Heart left ventricle (tissue), 13 donors: ENCODE results near the gene DACT1.

ENCODE experiments used
- POLR2A ChIP-seq, 2 donors: fragments of 450-650 bp; IDR thresholded peaks; one replicate each; pipeline ENCODE4 v1.6.1; 2017; ENCODE audit warnings: antibody characterized with exemption in 2 of 2, mild to moderate bottlenecking in 2 of 2, moderate library complexity in 2 of 2
- TF ChIP-seq, protein P1 (sequence below), 12 donors: fragments of 200-600 bp; sonication (generic) in 4 of 12; IDR thresholded peaks; one replicate each; pipeline versions ENCODE4 v1.5.0 to v1.8.0; 2018 to 2022; ENCODE audit warnings: antibody characterized with exemption in 12 of 12, mild to moderate bottlenecking in 5 of 12
- donor health status: ischemic (EF 13 %, LVEDD 7.1; RV severe dilation, severe dysfunction).
- donor health status: DM: no; HTN: yes; CAD: no.
- donor health status: DM: no; HTN: no; CAD: no.
- donor health status: ischemic (EF 25% LVEDD 6.9; RV normal size, moderate dysfunction).
- donor health status: ischemic (EF 25% LVEDD 5.7; RV mildly dilated, moderate dysfunction).
- donor health status: ischemic (EF 35%, LVEDD 5.7; RV mildly dilated, moderate dysfunction).
- donor health status: nonischemic (EF 11% LVEDD 7.7; RV severe dilation, severe dysfunction).
- donor health status: DM: yes; HTN: yes; CAD: no.
- donor health status: PGD.
- donor health status: ischemic (EF 29% LVEDD 5.4; RV normal size, mild dysfunction).
- donor health status: nonischemic (EF 23%, LVEDD 6.1; RV moderate dilation, normal function).

DNA sequence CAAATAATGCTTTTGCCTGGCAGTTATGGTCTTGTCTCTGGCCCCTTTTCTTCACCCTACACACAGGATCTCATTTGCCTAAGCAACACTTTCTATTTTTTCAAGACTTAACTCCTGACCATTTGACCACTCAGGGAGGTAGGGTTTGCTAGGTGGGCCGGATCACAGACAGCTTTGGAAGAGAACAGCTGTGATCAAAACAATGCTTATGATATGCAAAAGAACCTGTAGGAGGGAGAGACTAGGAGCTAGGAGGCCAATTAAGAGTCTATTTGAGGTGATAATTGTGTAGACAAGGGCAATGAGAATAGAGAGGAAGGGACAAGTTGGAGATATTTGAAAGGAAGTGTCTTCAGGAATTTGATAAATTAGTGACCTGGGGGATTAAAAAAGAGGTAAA, 12.3 kb upstream of the DACT1 start:
- TF ChIP-seq, protein P1, sequence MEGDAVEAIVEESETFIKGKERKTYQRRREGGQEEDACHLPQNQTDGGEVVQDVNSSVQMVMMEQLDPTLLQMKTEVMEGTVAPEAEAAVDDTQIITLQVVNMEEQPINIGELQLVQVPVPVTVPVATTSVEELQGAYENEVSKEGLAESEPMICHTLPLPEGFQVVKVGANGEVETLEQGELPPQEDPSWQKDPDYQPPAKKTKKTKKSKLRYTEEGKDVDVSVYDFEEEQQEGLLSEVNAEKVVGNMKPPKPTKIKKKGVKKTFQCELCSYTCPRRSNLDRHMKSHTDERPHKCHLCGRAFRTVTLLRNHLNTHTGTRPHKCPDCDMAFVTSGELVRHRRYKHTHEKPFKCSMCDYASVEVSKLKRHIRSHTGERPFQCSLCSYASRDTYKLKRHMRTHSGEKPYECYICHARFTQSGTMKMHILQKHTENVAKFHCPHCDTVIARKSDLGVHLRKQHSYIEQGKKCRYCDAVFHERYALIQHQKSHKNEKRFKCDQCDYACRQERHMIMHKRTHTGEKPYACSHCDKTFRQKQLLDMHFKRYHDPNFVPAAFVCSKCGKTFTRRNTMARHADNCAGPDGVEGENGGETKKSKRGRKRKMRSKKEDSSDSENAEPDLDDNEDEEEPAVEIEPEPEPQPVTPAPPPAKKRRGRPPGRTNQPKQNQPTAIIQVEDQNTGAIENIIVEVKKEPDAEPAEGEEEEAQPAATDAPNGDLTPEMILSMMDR (IDR thresholded peaks at IDR 0.05) = no peak
- TF ChIP-seq POLR2A (IDR thresholded peaks at IDR 0.05) = no peak
